K562 (cell line): ENCODE data around the gene LHPP. TPM values are rescaled to one million over a fixed set of nuclear protein-coding genes. Genes with fewer than 3 reads are reported as not detected.

Experiments
- ATAC-seq: fragments of 200-7000 bp; cut with Tn5 transposase; 3 replicates; pipeline ENCODE4 v1.9.1; 2020; ENCODE audit warnings: moderate library complexity
- BruUV-seq: library from RNA; stranded (reverse); fragments of 400-500 nt; replicated peaks from 2 replicates; lab custom pipeline; 2021; lab: Mats Ljungman, UMichigan
- CTCF ChIA-PET: fragments of 300-600 bp; formaldehyde crosslinking; extraction: SDS; loops from one replicate; lab custom pipeline; 2021; ENCODE audit warnings: low intra/inter-chr PET ratio; lab: Yijun Ruan, JAX
- POLR2A ChIA-PET: fragments of 300-600, 350-650 bp; sonication (Branson Sonifier 250); formaldehyde crosslinking; extraction: SDS; loops from one replicate; lab custom pipeline; 2021; ENCODE audit warnings: antibody characterized with exemption, inconsistent platforms; lab: Yijun Ruan, JAX
- DNase-seq, 4 experiments: peaks; one replicate each; pipeline versions ENCODE4 v3.0.0 to v3.0.0-alpha.2; 2011 to 2018; ENCODE audit warnings: low spot score in 3 of 4, mixed read lengths in 3 of 4; ENCODE audit errors: extremely low read depth in 1 of 4
- FAIRE-seq: peaks from 2 replicates; lab custom pipeline; 2011; peaks lifted over from hg19 to GRCh38; lab: Jason Lieb, UNC
- H2AFZ ChIP-seq: 2 replicates; pipeline ENCODE4 v1.6.0; 2011; ENCODE audit warnings: low read depth, low read length, control low read depth, inconsistent platforms
- H3K27ac ChIP-seq: fragments of 200-600 bp; 3 replicates; pipeline ENCODE4 v1.8.0; 2011; ENCODE audit warnings: low read depth, mild to moderate bottlenecking, control low read depth, inconsistent platforms, low read length, moderate library complexity, mixed read lengths; ENCODE audit errors: extremely low read depth
- H3K27me3 ChIP-seq, 2 experiments: fragments of 300-600 bp in 1 of 2; 2 replicates in 1 of 2; 3 replicates in 1 of 2; pipeline versions ENCODE4 v1.6.0 to v1.8.0; 2011; ENCODE audit warnings: inconsistent platforms in 2 of 2, low read length in 2 of 2, mild to moderate bottlenecking in 1 of 2, mixed read lengths in 1 of 2, moderate library complexity in 1 of 2; ENCODE audit not compliant: control insufficient read depth in 2 of 2, insufficient read depth in 2 of 2
- H3K36me3 ChIP-seq: fragments of 300-600 bp; 3 replicates; pipeline ENCODE4 v1.8.0; 2011; ENCODE audit warnings: mild to moderate bottlenecking, low read length, inconsistent platforms; ENCODE audit not compliant: control insufficient read depth, insufficient read depth
- H3K4me1 ChIP-seq, 2 experiments: fragments of 200-600 bp in 1 of 2; replicated peaks in 1 of 2; 2 replicates in 1 of 2; 3 replicates in 1 of 2; pipeline versions ENCODE4 v1.5.1 to v1.8.0; 2011; ENCODE audit warnings: inconsistent platforms in 2 of 2, low read length in 2 of 2, mild to moderate bottlenecking in 1 of 2, mixed read lengths in 1 of 2, moderate library complexity in 1 of 2; ENCODE audit not compliant: control insufficient read depth in 2 of 2, insufficient read depth in 2 of 2
- H3K4me2 ChIP-seq: 2 replicates; pipeline ENCODE4 v1.6.1; 2011; ENCODE audit warnings: low read length, control low read depth, inconsistent platforms, mixed read lengths; ENCODE audit not compliant: insufficient read depth
- H3K4me3 ChIP-seq: fragments of 200-600 bp; sonication (generic), shearing (Covaris generic); 2 replicates; pipeline ENCODE4 v1.5.1; 2016; ENCODE audit warnings: control low read depth, inconsistent platforms
- H3K79me2 ChIP-seq: fragments of 200-600 bp; 3 replicates; pipeline ENCODE4 v1.8.0; 2011; ENCODE audit warnings: low read length, inconsistent platforms; ENCODE audit not compliant: control insufficient read depth, insufficient read depth
- H3K9ac ChIP-seq, 2 experiments: 2 replicates each; pipeline versions ENCODE4 v1.6.0 to v1.6.1; 2011; ENCODE audit warnings: low read depth in 2 of 2, low read length in 2 of 2, control low read depth in 1 of 2, inconsistent platforms in 1 of 2, mild to moderate bottlenecking in 1 of 2, mixed read lengths in 1 of 2; ENCODE audit not compliant: insufficient read depth in 1 of 2
- H3K9me1 ChIP-seq: one replicate; pipeline ENCODE4 v1.6.0; 2011; ENCODE audit warnings: inconsistent platforms, mild to moderate bottlenecking, low read length, moderate library complexity; ENCODE audit not compliant: control insufficient read depth, insufficient read depth
- H3K9me3 ChIP-seq: replicated peaks from 2 replicates; pipeline ENCODE4 v1.5.1; 2011; ENCODE audit warnings: low read depth, low read length, inconsistent platforms; ENCODE audit not compliant: control insufficient read depth, insufficient read depth
- H4K20me1 ChIP-seq: replicated peaks from 2 replicates; pipeline ENCODE4 v1.6.1; 2011; ENCODE audit warnings: low read length, inconsistent platforms, mixed read lengths; ENCODE audit not compliant: control insufficient read depth, insufficient read depth
- HLTF ChIP-seq: fragments of 450-650 bp; IDR thresholded peaks from 2 replicates; pipeline ENCODE4 v1.6.1; 2016
- KLF16 ChIP-seq: IDR thresholded peaks from 2 replicates; pipeline ENCODE4 v1.6.1; 2016; ENCODE audit warnings: antibody characterized with exemption
- RBFOX2 ChIP-seq: fragments of 200-400 bp; formaldehyde crosslinking; IDR thresholded peaks from 2 replicates; pipeline ENCODE4 v1.6.1; 2017; ENCODE audit warnings: low read depth, mild to moderate bottlenecking, low read length, moderate library complexity
- RBM14 ChIP-seq: fragments of 200-400 bp; formaldehyde crosslinking; IDR thresholded peaks from 2 replicates; pipeline ENCODE4 v1.6.1; 2018; ENCODE audit warnings: low read depth, mild to moderate bottlenecking, low read length, moderate library complexity, borderline replicate concordance; ENCODE audit not compliant: insufficient read depth
- RUNX1 ChIP-seq: sonication (generic); IDR thresholded peaks from 2 replicates; pipeline ENCODE4 v1.6.1; 2016; ENCODE audit warnings: antibody characterized with exemption, low read depth
- SNRNP70 ChIP-seq: fragments of 200-400 bp; formaldehyde crosslinking; optimal IDR thresholded peaks from 2 replicates; pipeline ENCODE3; 2017; ENCODE audit warnings: low read depth, low read length
- STAT5A ChIP-seq: IDR thresholded peaks from 2 replicates; pipeline ENCODE4 v1.6.1; 2012; ENCODE audit warnings: low read length, inconsistent platforms, borderline replicate concordance
- TAF15 ChIP-seq: fragments of 200-400 bp; formaldehyde crosslinking; IDR thresholded peaks from 2 replicates; pipeline ENCODE4 v1.6.1; 2017; ENCODE audit warnings: mild to moderate bottlenecking, low read depth, low read length, moderate library complexity
- ZFX ChIP-seq: sonication (generic); formaldehyde crosslinking; IDR thresholded peaks from 2 replicates; pipeline ENCODE4 v1.8.0; 2022; ENCODE audit warnings: mild to moderate bottlenecking, missing genetic modification reagents, moderate library complexity
- WGBS: fragments of 100-300 bp; shearing (Covaris generic); methylation state at CpG from one replicate; pipeline ENCODE4 v1.1.6; 2016; ENCODE audit warnings: low coverage, mixed read lengths; ENCODE audit not compliant: insufficient coverage; ENCODE audit errors: missing lambda C conversion rate; 5-methylcytosine and 5-hydroxymethylcytosine counted together
- in situ Hi-C: fragments of 300-500 bp; cut with MboI; formaldehyde crosslinking; loops from 4 replicates; pipeline ENCODE4 v1.15.0; 2018; ENCODE audit warnings: inconsistent platforms, mixed read lengths
- intact Hi-C: fragments of 100-400 bp; cut with micrococcal nuclease; formaldehyde crosslinking; loops from 2 replicates; pipeline ENCODE4 v1.14.2; 2022
- polyA plus RNA-seq, 8 experiments: library from polyadenylated mRNA; depleted of rRNA in 4 of 8; stranded (reverse) in 5 of 8; unstranded in 3 of 8; fragments of >200 nt; fragmentation: Nextera tagmentation in 2 of 8; fragmentation: Illumina TruSeq in 1 of 8; extraction: Ambion mirVana in 2 of 8; extraction: Trizol in 1 of 8; gene quantifications; 2 replicates each; pipeline versions ENCODE4 v1.2.1 to v1.2.3, GENCODE V29; 2011 to 2014; ENCODE audit warnings: inconsistent platforms in 1 of 8, missing spikeins in 1 of 8
- total RNA-seq, 7 experiments: library from RNA; depleted of rRNA in 6 of 7; stranded (reverse); fragments of >200 nt in 6 of 7; fragmentation: Illumina TruSeq in 2 of 7; extraction: Trizol in 2 of 7; gene quantifications; 2 replicates each; pipeline versions ENCODE4 v1.2.1 to v1.2.3, GENCODE V29; 2011 to 2021; ENCODE audit warnings: low replicate concordance in 1 of 7
- TF ChIP-seq, protein P1 (sequence below): fragments of 250-450 bp; sonication (Bioruptor Pico); IDR thresholded peaks from 2 replicates; pipeline ENCODE4 v1.4.0; 2020; ENCODE audit warnings: mild to moderate bottlenecking
- TF ChIP-seq, protein P2 (sequence below): sonication (generic); formaldehyde crosslinking; IDR thresholded peaks from 2 replicates; pipeline ENCODE4 v1.8.1; 2022; ENCODE audit warnings: missing genetic modification reagents
- TF ChIP-seq, protein P3 (sequence below), 3 experiments: IDR thresholded peaks in 2 of 3; conservative IDR thresholded peaks in 1 of 3; 2 replicates each; pipeline ENCODE4 v1.5.1; 2011 to 2012; ENCODE audit warnings: low read length in 3 of 3, mild to moderate bottlenecking in 3 of 3, control low read depth in 2 of 3, improper control_type of control experiment in 1 of 3, inconsistent platforms in 1 of 3, low read depth in 1 of 3, mixed read lengths in 1 of 3, moderate library complexity in 1 of 3; ENCODE audit not compliant: insufficient read depth in 2 of 3

Gene LHPP
- total and polyA plus RNA-seq, 9 of the 15 experiments (the other 6 are each of a cell fraction or from before 2014, with no cell fraction given): 0.34 to 7.4 (median 3.0) TPM

DNA sequence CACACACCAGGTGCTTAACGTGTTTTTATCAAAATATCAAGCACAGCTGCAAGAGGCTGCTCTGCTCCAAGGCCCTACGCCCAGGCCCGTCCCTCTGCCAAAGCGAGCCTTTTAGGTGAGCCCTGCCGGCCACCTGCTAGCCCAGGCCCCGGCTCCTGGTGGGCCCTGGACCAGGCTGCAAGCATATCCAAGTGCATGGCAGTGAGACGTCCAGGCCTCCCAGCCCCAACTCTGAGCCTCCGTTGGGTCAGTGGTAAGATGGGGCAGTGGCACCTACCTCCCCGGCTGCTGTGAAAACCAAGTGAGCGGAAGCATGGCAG, 136.2 kb downstream of the LHPP start:
- FAIRE-seq (no peak), ATAC-seq (no peak), DNase-seq (no peak)
- H3K9me1 ChIP-seq: no peaks in the 10 kb centered on the region
- ChIA-PET CTCF (no interaction called here), POLR2A (no interaction called here)
- H3K4me2 ChIP-seq: no peak overlapping the region
- H3K27ac ChIP-seq: no peak overlapping the region
- intact Hi-C loops (no loop called here), in situ Hi-C loops (no loop called here)
- H3K36me3 ChIP-seq: no peaks in the 10 kb centered on the region
- no peak overlapping the region for H3K9ac ChIP-seq
- H3K4me1 ChIP-seq: peaks cover 6 to 28% of the 10 kb centered on the region in 2 experiments; a peak in 4 of 5 replicates
- TF ChIP-seq, protein P1, sequence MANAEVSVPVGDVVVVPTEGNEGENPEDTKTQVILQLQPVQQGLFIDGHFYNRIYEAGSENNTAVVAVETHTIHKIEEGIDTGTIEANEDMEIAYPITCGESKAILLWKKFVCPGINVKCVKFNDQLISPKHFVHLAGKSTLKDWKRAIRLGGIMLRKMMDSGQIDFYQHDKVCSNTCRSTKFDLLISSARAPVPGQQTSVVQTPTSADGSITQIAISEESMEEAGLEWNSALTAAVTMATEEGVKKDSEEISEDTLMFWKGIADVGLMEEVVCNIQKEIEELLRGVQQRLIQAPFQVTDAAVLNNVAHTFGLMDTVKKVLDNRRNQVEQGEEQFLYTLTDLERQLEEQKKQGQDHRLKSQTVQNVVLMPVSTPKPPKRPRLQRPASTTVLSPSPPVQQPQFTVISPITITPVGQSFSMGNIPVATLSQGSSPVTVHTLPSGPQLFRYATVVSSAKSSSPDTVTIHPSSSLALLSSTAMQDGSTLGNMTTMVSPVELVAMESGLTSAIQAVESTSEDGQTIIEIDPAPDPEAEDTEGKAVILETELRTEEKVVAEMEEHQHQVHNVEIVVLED: no peak
- TF ChIP-seq ZFX (CRISPR knock-in tag) (no peak), RBM14 (no peak), HLTF (no peak), KLF16 (no peak), RBFOX2 (no peak), STAT5A (no peak), TAF15 (no peak), RUNX1 (no peak), SNRNP70 (no peak)
- TF ChIP-seq, protein P2, sequence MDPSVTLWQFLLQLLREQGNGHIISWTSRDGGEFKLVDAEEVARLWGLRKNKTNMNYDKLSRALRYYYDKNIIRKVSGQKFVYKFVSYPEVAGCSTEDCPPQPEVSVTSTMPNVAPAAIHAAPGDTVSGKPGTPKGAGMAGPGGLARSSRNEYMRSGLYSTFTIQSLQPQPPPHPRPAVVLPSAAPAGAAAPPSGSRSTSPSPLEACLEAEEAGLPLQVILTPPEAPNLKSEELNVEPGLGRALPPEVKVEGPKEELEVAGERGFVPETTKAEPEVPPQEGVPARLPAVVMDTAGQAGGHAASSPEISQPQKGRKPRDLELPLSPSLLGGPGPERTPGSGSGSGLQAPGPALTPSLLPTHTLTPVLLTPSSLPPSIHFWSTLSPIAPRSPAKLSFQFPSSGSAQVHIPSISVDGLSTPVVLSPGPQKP (CRISPR knock-in tag): no peak
- TF ChIP-seq, protein P3, sequence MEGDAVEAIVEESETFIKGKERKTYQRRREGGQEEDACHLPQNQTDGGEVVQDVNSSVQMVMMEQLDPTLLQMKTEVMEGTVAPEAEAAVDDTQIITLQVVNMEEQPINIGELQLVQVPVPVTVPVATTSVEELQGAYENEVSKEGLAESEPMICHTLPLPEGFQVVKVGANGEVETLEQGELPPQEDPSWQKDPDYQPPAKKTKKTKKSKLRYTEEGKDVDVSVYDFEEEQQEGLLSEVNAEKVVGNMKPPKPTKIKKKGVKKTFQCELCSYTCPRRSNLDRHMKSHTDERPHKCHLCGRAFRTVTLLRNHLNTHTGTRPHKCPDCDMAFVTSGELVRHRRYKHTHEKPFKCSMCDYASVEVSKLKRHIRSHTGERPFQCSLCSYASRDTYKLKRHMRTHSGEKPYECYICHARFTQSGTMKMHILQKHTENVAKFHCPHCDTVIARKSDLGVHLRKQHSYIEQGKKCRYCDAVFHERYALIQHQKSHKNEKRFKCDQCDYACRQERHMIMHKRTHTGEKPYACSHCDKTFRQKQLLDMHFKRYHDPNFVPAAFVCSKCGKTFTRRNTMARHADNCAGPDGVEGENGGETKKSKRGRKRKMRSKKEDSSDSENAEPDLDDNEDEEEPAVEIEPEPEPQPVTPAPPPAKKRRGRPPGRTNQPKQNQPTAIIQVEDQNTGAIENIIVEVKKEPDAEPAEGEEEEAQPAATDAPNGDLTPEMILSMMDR (IDR thresholded peaks at IDR 0.05 in 2 of 3, conservative IDR thresholded peaks at IDR 0.05 in 1 of 3; ENCODE audit: insufficient read depth in 2 of 3, low read depth in 1 of 3, low read length in 3 of 3): no peak
- peaks cover 13% of the 10 kb centered on the region for H4K20me1 ChIP-seq
- no peak overlapping the region for H2AFZ ChIP-seq
- 27% methylated on average over 8 of the region's 10 CpGs for WGBS
- no peaks in the 10 kb centered on the region for H3K9me3 ChIP-seq
- no TSS peak for BruUV-seq
- no peak overlapping the region for H3K4me3 ChIP-seq
- peaks cover 0 to 5% of the 10 kb centered on the region in 2 experiments; a peak in 2 of 5 replicates for H3K27me3 ChIP-seq
- no peaks in the 10 kb centered on the region for H3K79me2 ChIP-seq
